IMR-90 (cell line): Measurements from ENCODE around the gene NADK2. TPM values are rescaled to one million over a fixed set of nuclear protein-coding genes. Genes with fewer than 3 reads are reported as not detected.
A peak's percentile ranks its signal among the peaks of the same experiment; 100 is the strongest.

Experiments used
- ATAC-seq: fragments of 200-7000 bp; cut with Tn5 transposase; 2 replicates; pipeline ENCODE4 v1.9.1; 2020; ENCODE audit warnings: low read depth, mild to moderate bottlenecking, moderate library complexity
- BruUV-seq: library from RNA; stranded (reverse); fragments of 400-500 nt; replicated peaks from 2 replicates; lab custom pipeline; 2021; lab: Mats Ljungman, UMichigan
- CTCF ChIA-PET: fragments of 300-600 bp; formaldehyde crosslinking; extraction: SDS; loops from one replicate; lab custom pipeline; 2021; ENCODE audit warnings: antibody characterized with exemption; lab: Yijun Ruan, JAX
- POLR2A ChIA-PET: fragments of 300-600 bp; sonication (Branson Sonifier 250); formaldehyde crosslinking; loops from one replicate; lab custom pipeline; 2022; ENCODE audit warnings: antibody characterized with exemption; ENCODE audit not compliant: unreplicated experiment; lab: Charles Lee
- DNase-seq: peaks from one replicate; pipeline ENCODE4 v3.0.0; 2013
- H2AFZ ChIP-seq: replicated peaks from 2 replicates; pipeline ENCODE3; 2013; ENCODE audit warnings: low read length, mild to moderate bottlenecking; ENCODE audit not compliant: poor library complexity
- H2AK5ac ChIP-seq: 2 replicates; pipeline ENCODE4 v1.6.1; 2013; ENCODE audit warnings: low read depth, low read length, inconsistent platforms
- H2AK9ac ChIP-seq: replicated peaks from 2 replicates; pipeline ENCODE3; 2013; ENCODE audit warnings: mild to moderate bottlenecking, low read depth, low read length, moderate library complexity; ENCODE audit not compliant: poor library complexity
- H2BK120ac ChIP-seq: 2 replicates; pipeline ENCODE4 v1.6.1; 2013; ENCODE audit warnings: low read depth, low read length, inconsistent platforms
- H2BK15ac ChIP-seq: 3 replicates; pipeline ENCODE4 v1.6.1; 2013; ENCODE audit warnings: low read depth, low read length, inconsistent platforms
- H2BK20ac ChIP-seq: 2 replicates; pipeline ENCODE4 v1.6.1; 2013; ENCODE audit warnings: low read depth, mild to moderate bottlenecking, inconsistent platforms, low read length, moderate library complexity
- H2BK5ac ChIP-seq: 2 replicates; pipeline ENCODE4 v1.6.1; 2013; ENCODE audit warnings: mild to moderate bottlenecking, low read depth, low read length, inconsistent platforms; ENCODE audit not compliant: poor library complexity, severe bottlenecking
- H3K14ac ChIP-seq: replicated peaks from 2 replicates; pipeline ENCODE4 v1.6.1; 2013; ENCODE audit warnings: low read depth, low read length, inconsistent platforms
- H3K18ac ChIP-seq: 2 replicates; pipeline ENCODE4 v1.6.1; 2013; ENCODE audit warnings: low read depth, low read length, control low read depth
- H3K23ac ChIP-seq: 2 replicates; pipeline ENCODE4 v1.6.1; 2013; ENCODE audit warnings: low read depth, low read length, inconsistent platforms
- H3K27ac ChIP-seq: 2 replicates; pipeline ENCODE4 v1.5.1; 2013; ENCODE audit warnings: mild to moderate bottlenecking, control low read depth, low read length; ENCODE audit not compliant: insufficient read depth
- H3K27me3 ChIP-seq: 2 replicates; pipeline ENCODE4 v1.6.1; 2013; ENCODE audit warnings: low read length; ENCODE audit not compliant: control insufficient read depth, insufficient read depth
- H3K36me3 ChIP-seq: 2 replicates; pipeline ENCODE4 v1.6.1; 2013; ENCODE audit warnings: low read length, mixed read lengths; ENCODE audit not compliant: control insufficient read depth, insufficient read depth
- H3K4ac ChIP-seq: 2 replicates; pipeline ENCODE4 v1.6.1; 2013; ENCODE audit warnings: low read depth, low read length, inconsistent platforms
- H3K4me1 ChIP-seq: 2 replicates; pipeline ENCODE4 v1.6.1; 2013; ENCODE audit warnings: low read length, mixed read lengths; ENCODE audit not compliant: control insufficient read depth, insufficient read depth
- H3K4me2 ChIP-seq: 2 replicates; pipeline ENCODE4 v1.6.1; 2013; ENCODE audit warnings: low read depth, mild to moderate bottlenecking, control low read depth, low read length, moderate library complexity
- H3K4me3 ChIP-seq: 2 replicates; pipeline ENCODE4 v1.5.1; 2013; ENCODE audit warnings: low read depth, mild to moderate bottlenecking, control low read depth, low read length, moderate library complexity; ENCODE audit not compliant: insufficient read depth
- H3K56ac ChIP-seq: 2 replicates; pipeline ENCODE4 v1.6.1; 2013; ENCODE audit warnings: low read length, inconsistent platforms; ENCODE audit not compliant: insufficient read depth; ENCODE audit errors: extremely low read depth
- H3K79me1 ChIP-seq, 2 experiments: 2 replicates each; pipeline ENCODE4 v1.6.1; 2013; ENCODE audit warnings: low read length in 2 of 2, inconsistent platforms in 1 of 2, low read depth in 1 of 2
- H3K9ac ChIP-seq: 2 replicates; pipeline ENCODE4 v1.6.1; 2013; ENCODE audit warnings: low read depth, low read length, control low read depth
- H3K9me1 ChIP-seq: 2 replicates; pipeline ENCODE4 v1.6.1; 2013; ENCODE audit warnings: low read length, inconsistent platforms; ENCODE audit not compliant: insufficient read depth
- H3K9me3 ChIP-seq: 2 replicates; pipeline ENCODE4 v1.6.1; 2013; ENCODE audit warnings: low read length; ENCODE audit not compliant: control insufficient read depth, insufficient read depth
- H4K20me1 ChIP-seq: 2 replicates; pipeline ENCODE4 v1.6.1; 2013; ENCODE audit warnings: low read length, inconsistent platforms; ENCODE audit not compliant: insufficient read depth
- H4K5ac ChIP-seq: 2 replicates; pipeline ENCODE4 v1.6.1; 2013; ENCODE audit warnings: mild to moderate bottlenecking, low read depth, low read length, control low read depth
- H4K8ac ChIP-seq, 2 experiments: 2 replicates each; pipeline ENCODE4 v1.6.1; 2013; ENCODE audit warnings: low read depth in 2 of 2, low read length in 2 of 2, control low read depth in 1 of 2, inconsistent platforms in 1 of 2
- H4K91ac ChIP-seq: 2 replicates; pipeline ENCODE4 v1.6.1; 2013; ENCODE audit warnings: low read depth, low read length, inconsistent platforms; ENCODE audit not compliant: insufficient read depth
- BHLHE40 ChIP-seq: fragments of 150-350 bp; IDR thresholded peaks from 2 replicates; pipeline ENCODE4 v1.6.1; 2016; ENCODE audit warnings: mild to moderate bottlenecking, low read depth, low read length
- CEBPB ChIP-seq: IDR thresholded peaks from 2 replicates; pipeline ENCODE4 v1.6.1; 2012; ENCODE audit warnings: low read depth, low read length, improper control_type of control experiment
- CHD1 ChIP-seq: IDR thresholded peaks from 2 replicates; pipeline ENCODE4 v1.6.1; 2012; ENCODE audit warnings: low read depth, low read length, improper control_type of control experiment
- CTCF ChIP-seq: conservative IDR thresholded peaks from 2 replicates; pipeline ENCODE4 v1.5.1; 2012; ENCODE audit warnings: mild to moderate bottlenecking, low read depth, low read length, improper control_type of control experiment
- ELK1 ChIP-seq: fragments of 150-350 bp; IDR thresholded peaks from 2 replicates; pipeline ENCODE4 v1.6.1; 2016; ENCODE audit warnings: low read depth, mild to moderate bottlenecking, low read length, moderate library complexity, borderline replicate concordance
- FOS ChIP-seq: fragments of 150-350 bp; IDR thresholded peaks from 2 replicates; pipeline ENCODE4 v1.6.1; 2016; ENCODE audit warnings: low read depth, low read length
- MAFK ChIP-seq: IDR thresholded peaks from 2 replicates; pipeline ENCODE4 v1.6.1; 2012; ENCODE audit warnings: low read depth, low read length, improper control_type of control experiment
- MAZ ChIP-seq: IDR thresholded peaks from 2 replicates; pipeline ENCODE4 v1.6.1; 2012; ENCODE audit warnings: low read depth, mild to moderate bottlenecking, low read length, improper control_type of control experiment, moderate library complexity, borderline replicate concordance
- MXI1 ChIP-seq: IDR thresholded peaks from 2 replicates; pipeline ENCODE4 v1.6.1; 2012; ENCODE audit warnings: low read depth, mild to moderate bottlenecking, low read length, moderate library complexity, borderline replicate concordance
- NFE2L2 ChIP-seq: fragments of 150-350 bp; IDR thresholded peaks from 2 replicates; pipeline ENCODE4 v1.6.1; 2016; ENCODE audit warnings: low read depth, mild to moderate bottlenecking, low read length
- POLR2A ChIP-seq: IDR thresholded peaks from 2 replicates; pipeline ENCODE4 v1.6.1; 2012; ENCODE audit warnings: mild to moderate bottlenecking, low read depth, low read length
- RAD21 ChIP-seq: IDR thresholded peaks from 2 replicates; pipeline ENCODE4 v1.6.1; 2012; ENCODE audit warnings: low read length, improper control_type of control experiment
- RCOR1 ChIP-seq: IDR thresholded peaks from 2 replicates; pipeline ENCODE4 v1.6.1; 2012; ENCODE audit warnings: mild to moderate bottlenecking, low read length, improper control_type of control experiment; ENCODE audit not compliant: insufficient replicate concordance
- RFX5 ChIP-seq: IDR thresholded peaks from 2 replicates; pipeline ENCODE4 v1.8.0; 2012; ENCODE audit warnings: low read depth, mild to moderate bottlenecking, low read length, moderate library complexity
- SMC3 ChIP-seq: fragments of 150-350 bp; IDR thresholded peaks from 2 replicates; pipeline ENCODE4 v1.6.1; 2016; ENCODE audit warnings: low read depth, mild to moderate bottlenecking, antibody characterized with exemption, low read length, moderate library complexity
- USF2 ChIP-seq: fragments of 150-350 bp; IDR thresholded peaks from 2 replicates; pipeline ENCODE4 v1.6.1; 2017; ENCODE audit warnings: mild to moderate bottlenecking, antibody characterized with exemption, low read length, low read depth
- WGBS, 2 experiments: methylation state at CpG; one replicate each; pipeline versions ENCODE4 v1.1.5 to v1.1.7; 2013; ENCODE audit warnings: missing lambda C conversion rate in 2 of 2; ENCODE audit not compliant: insufficient read length in 1 of 2; ENCODE audit errors: extremely low coverage in 2 of 2; 5-methylcytosine and 5-hydroxymethylcytosine counted together
- dilution Hi-C: fragments of 300-500 bp; cut with HindIII; formaldehyde crosslinking; loops from one replicate; pipeline ENCODE4 v1.14.3; 2018; ENCODE audit warnings: low sequenced_read_pairs; ENCODE audit not compliant: unreplicated experiment
- in situ Hi-C: fragments of 300-500 bp; cut with MboI; formaldehyde crosslinking; loops from 3 replicates; pipeline ENCODE4 v1.14.3; 2019; ENCODE audit warnings: low sequenced_read_pairs, inconsistent platforms, mixed read lengths
- intact Hi-C: fragments of 100-400 bp; cut with micrococcal nuclease; formaldehyde crosslinking; loops from 2 replicates; pipeline ENCODE4 v1.10.0; 2022
- polyA plus RNA-seq, 3 experiments: library from polyadenylated mRNA; depleted of rRNA; stranded (reverse); fragments of >200 nt; gene quantifications; 2 replicates each; pipeline ENCODE4 v1.2.3, GENCODE V29; 2012; ENCODE audit warnings: low replicate concordance in 1 of 3
- total RNA-seq: library from RNA; depleted of rRNA; stranded (reverse); fragments of >200 nt; gene quantifications from 2 replicates; pipeline ENCODE4 v1.2.3, GENCODE V29; 2012

NADK2 gene
- total and polyA plus RNA-seq, 2 of the 4 experiments (the other 2 are of a cell fraction): 7.4 to 17.4 TPM

GRCh38 chr5:36199620-36200019 lies 42.1 kb downstream of the NADK2 start:
- DNase-seq: peak; percentile 50
- CTCF ChIA-PET: interaction anchor here (1.2 to 1.8 kb wide), 2 partner anchors 21 to 65 kb away, joined by 3 to 4 read pairs; no protein-coding TSS in a partner anchor

More at GRCh38 chr5:36199620-36200019, 42.1 kb downstream of the NADK2 start:
- POLR2A ChIA-PET: no interaction called here
- Histone ChIP-seq H3K56ac (no peak overlapping the region), H3K4me3 (no peak overlapping the region), H2BK5ac (peak overlapping the region; percentile 62), H3K4me2 (no peak overlapping the region), H3K79me1 (no peaks in the 10 kb centered on the region), H4K8ac (no peak overlapping the region), H3K27me3 (no peaks in the 10 kb centered on the region), H3K27ac (no peak overlapping the region), H3K23ac (no peak overlapping the region), H2AK9ac (no peak overlapping the region), H3K14ac (no peak overlapping the region), H4K91ac (no peak overlapping the region), H2BK120ac (no peak overlapping the region), H3K9me1 (no peaks in the 10 kb centered on the region), H4K20me1 (no peaks in the 10 kb centered on the region), H2AFZ (no peak overlapping the region), H3K4me1 (peaks cover 2% of the 10 kb centered on the region), H2BK15ac (no peak overlapping the region), H2BK20ac (no peak overlapping the region), H3K9ac (no peak overlapping the region), H3K9me3 (no peaks in the 10 kb centered on the region), H3K18ac (no peak overlapping the region), H3K36me3 (peaks cover 6% of the 10 kb centered on the region), H2AK5ac (no peak overlapping the region), H3K4ac (no peak overlapping the region), H4K5ac (no peak overlapping the region)
- intact Hi-C loops: no loop called here
- BruUV-seq: no TSS peak
- TF ChIP-seq RAD21: no peak
- TF ChIP-seq SMC3: no peak
- no peak for TF ChIP-seq MAFK
- no peak for TF ChIP-seq CEBPB
- no peak for TF ChIP-seq RFX5
- no peak for TF ChIP-seq MXI1
- no peak for TF ChIP-seq USF2
- no peak for TF ChIP-seq FOS
- TF ChIP-seq RCOR1: no peak
- TF ChIP-seq BHLHE40: no peak
- no peak for TF ChIP-seq CTCF
- TF ChIP-seq CHD1: no peak
- no peak for TF ChIP-seq ELK1
- no peak for TF ChIP-seq POLR2A
- no peak for TF ChIP-seq NFE2L2
- TF ChIP-seq MAZ: no peak
- in situ Hi-C loops: no loop called here
- WGBS, 2 experiments: no CpG with 5 or more reads among the region's 2 CpGs
- dilution Hi-C loops: no loop called here
- ATAC-seq: peak; percentile 56
